Activated T-cell treated with anti-CD3 and anti-CD28 coated beads for 24 hours (primary cell): ENCODE data around the gene SYNGR2.

Experiments
- DNase-seq: peaks from one replicate; pipeline ENCODE4 v3.0.0-alpha.2; 2020; ENCODE audit warnings: low read depth

SYNGR2 gene

GRCh38 chr17:78202666-78203065 is 34.3 kb downstream of the SYNGR2 start:
- DNase-seq = no peak

GRCh38 chr17:78204387-78205123 is 36.2 kb downstream of the SYNGR2 start:
- no peak for DNase-seq

- DNase-seq = no peak
These were observed 36.9 kb downstream of the SYNGR2 start for GRCh38 chr17:78205124-78205775.

- DNase-seq = no peak
These were observed 37.9 kb downstream of the SYNGR2 start for GRCh38 chr17:78206298-78206697.

- no peak for DNase-seq
These were observed 40.1 kb downstream of the SYNGR2 start for GRCh38 chr17:78208486-78208885.

- no peak for DNase-seq
These were observed 41.7 kb downstream of the SYNGR2 start for GRCh38 chr17:78210111-78210510.

- DNase-seq = no peak
These were observed 42.7 kb downstream of the SYNGR2 start for GRCh38 chr17:78211032-78211431.

- peak; percentile 85 for DNase-seq
These were observed 45.8 kb downstream of the SYNGR2 start, which contains the start of gene BIRC5 for GRCh38 chr17:78214016-78214705. BIRC5 (plus strand) TSS chr17:78214253; CDS start chr17:78214317, 64 bp downstream.

GRCh38 chr17:78214706-78215061 is 46.3 kb downstream of the SYNGR2 start:
- DNase-seq = no peak

GRCh38 chr17:78219396-78220150 is 51.2 kb downstream of the SYNGR2 start:
- no peak for DNase-seq
